HepG2 (cell line): ENCODE data around the gene PYGL. TPM values are rescaled to one million over a fixed set of nuclear protein-coding genes. Genes with fewer than 3 reads are reported as not detected.

ENCODE experiments used
- CHD4 ChIP-seq: fragments of 200-600 bp; sonication (generic); IDR thresholded peaks from 2 replicates; pipeline ENCODE4 v1.7.0; 2017; ENCODE audit warnings: mild to moderate bottlenecking, low read length, borderline replicate concordance
- FOXJ3 ChIP-seq: sonication (generic); formaldehyde crosslinking; IDR thresholded peaks from 2 replicates; pipeline ENCODE4 v1.4.0; 2020; ENCODE audit warnings: missing genetic modification reagents, mild to moderate bottlenecking, borderline replicate concordance
- JUNB ChIP-seq: sonication (generic); formaldehyde crosslinking; IDR thresholded peaks from 2 replicates; pipeline ENCODE4 v1.8.0; 2022; ENCODE audit warnings: missing genetic modification reagents, mild to moderate bottlenecking, borderline replicate concordance
- POLR2A ChIP-seq, 2 experiments: IDR thresholded peaks; 2 replicates each; pipeline ENCODE4 v1.6.1; 2011; ENCODE audit warnings: low read depth in 2 of 2, low read length in 2 of 2, mild to moderate bottlenecking in 1 of 2, moderate library complexity in 1 of 2; ENCODE audit not compliant: insufficient read depth in 1 of 2
- SALL2 ChIP-seq: sonication (generic); formaldehyde crosslinking; IDR thresholded peaks from 2 replicates; pipeline ENCODE4 v1.8.1; 2023; ENCODE audit warnings: mild to moderate bottlenecking, missing genetic modification reagents, inconsistent platforms
- ZBTB34 ChIP-seq: sonication (generic); formaldehyde crosslinking; IDR thresholded peaks from 2 replicates; pipeline ENCODE4 v1.8.0; 2022; ENCODE audit warnings: mild to moderate bottlenecking, missing genetic modification reagents
- ZC3H13 ChIP-seq: sonication (generic); formaldehyde crosslinking; IDR thresholded peaks from 2 replicates; pipeline ENCODE4 v1.8.1; 2023; ENCODE audit warnings: mild to moderate bottlenecking, missing genetic modification reagents, moderate library complexity
- ZNF263 ChIP-seq: sonication (generic); formaldehyde crosslinking; IDR thresholded peaks from 2 replicates; pipeline ENCODE4 v1.4.0; 2020; ENCODE audit warnings: missing genetic modification reagents
- ZNF784 ChIP-seq: sonication (generic); formaldehyde crosslinking; IDR thresholded peaks from 2 replicates; pipeline ENCODE4 v1.5.1; 2020; ENCODE audit warnings: missing genetic modification reagents, mild to moderate bottlenecking, borderline replicate concordance
- polyA plus RNA-seq, 8 experiments: library from polyadenylated mRNA; depleted of rRNA in 3 of 8; stranded (reverse) in 7 of 8; unstranded in 1 of 8; fragments of >200 nt; fragmentation: Illumina TruSeq in 4 of 8; extraction: Trizol in 4 of 8; gene quantifications; 2 replicates each; pipeline versions ENCODE4 v1.2.1 to v1.2.3, GENCODE V29; 2011 to 2016; ENCODE audit warnings: low read depth in 4 of 8, missing spikeins in 1 of 8, mixed read lengths in 1 of 8; ENCODE audit not compliant: insufficient read depth in 1 of 8
- total RNA-seq, 5 experiments: library from RNA; depleted of rRNA; stranded (reverse); fragments of >200 nt; fragmentation: Illumina TruSeq; extraction: Trizol; gene quantifications; 2 replicates each; pipeline ENCODE4 v1.2.3, GENCODE V29; 2016; ENCODE audit warnings: low read depth in 1 of 5
- TF ChIP-seq, protein P1 (sequence below): IDR thresholded peaks from 2 replicates; pipeline ENCODE4 v1.6.1; 2016; ENCODE audit warnings: mild to moderate bottlenecking
- TF ChIP-seq, protein P2 (sequence below): sonication (generic); formaldehyde crosslinking; IDR thresholded peaks from 2 replicates; pipeline ENCODE4 v1.8.0; 2022; ENCODE audit warnings: missing genetic modification reagents, mild to moderate bottlenecking, moderate library complexity, borderline replicate concordance
- TF ChIP-seq, protein P3 (sequence below): IDR thresholded peaks from 2 replicates; pipeline ENCODE4 v1.4.0; 2020; ENCODE audit warnings: mild to moderate bottlenecking, missing genetic modification reagents
- TF ChIP-seq, protein P4 (sequence below): sonication (generic); formaldehyde crosslinking; IDR thresholded peaks from 2 replicates; pipeline ENCODE4 v1.4.0; 2020; ENCODE audit warnings: missing genetic modification reagents
- TF ChIP-seq, protein P5 (sequence below): sonication (generic); formaldehyde crosslinking; IDR thresholded peaks from 2 replicates; pipeline ENCODE4 v1.5.0; 2020; ENCODE audit warnings: missing genetic modification reagents, mild to moderate bottlenecking, borderline replicate concordance

PYGL gene
- total and polyA plus RNA-seq, 2 of the 13 experiments (the other 11 are each of a cell fraction or from before 2014, with no cell fraction given): 98.4 to 110 TPM

- TF ChIP-seq, protein P1, sequence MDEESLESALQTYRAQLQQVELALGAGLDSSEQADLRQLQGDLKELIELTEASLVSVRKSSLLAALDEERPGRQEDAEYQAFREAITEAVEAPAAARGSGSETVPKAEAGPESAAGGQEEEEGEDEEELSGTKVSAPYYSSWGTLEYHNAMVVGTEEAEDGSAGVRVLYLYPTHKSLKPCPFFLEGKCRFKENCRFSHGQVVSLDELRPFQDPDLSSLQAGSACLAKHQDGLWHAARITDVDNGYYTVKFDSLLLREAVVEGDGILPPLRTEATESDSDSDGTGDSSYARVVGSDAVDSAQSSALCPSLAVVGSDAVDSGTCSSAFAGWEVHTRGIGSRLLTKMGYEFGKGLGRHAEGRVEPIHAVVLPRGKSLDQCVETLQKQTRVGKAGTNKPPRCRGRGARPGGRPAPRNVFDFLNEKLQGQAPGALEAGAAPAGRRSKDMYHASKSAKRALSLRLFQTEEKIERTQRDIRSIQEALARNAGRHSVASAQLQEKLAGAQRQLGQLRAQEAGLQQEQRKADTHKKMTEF: peak; percentile 31; the same call in 1 of the 2 replicates
- TF ChIP-seq POLR2A (IDR thresholded peaks at IDR 0.05; ENCODE audit: insufficient read depth in 1 of 2, low read depth in 2 of 2, low read length in 2 of 2) (peak; percentile 31 to 42; a peak in 3 of 4 replicates), JUNB (CRISPR knock-in tag) (no peak), ZNF263 (CRISPR knock-in tag) (0 out of 2 replicates have a peak, but pooled peaks have one; percentile 20), ZBTB34 (no peak; the same call in 1 of the 2 replicates), ZC3H13 (CRISPR knock-in tag) (peak; percentile 29; the same call in 1 of the 2 replicates), SALL2 (no peak), FOXJ3 (peak; percentile 43; the same call in 1 of the 2 replicates), ZNF784 (CRISPR knock-in tag) (0 out of 2 replicates have a peak, but pooled peaks have one; percentile 64), CHD4 (peak; percentile 37; the same call in 1 of the 2 replicates)
- TF ChIP-seq, protein P2, sequence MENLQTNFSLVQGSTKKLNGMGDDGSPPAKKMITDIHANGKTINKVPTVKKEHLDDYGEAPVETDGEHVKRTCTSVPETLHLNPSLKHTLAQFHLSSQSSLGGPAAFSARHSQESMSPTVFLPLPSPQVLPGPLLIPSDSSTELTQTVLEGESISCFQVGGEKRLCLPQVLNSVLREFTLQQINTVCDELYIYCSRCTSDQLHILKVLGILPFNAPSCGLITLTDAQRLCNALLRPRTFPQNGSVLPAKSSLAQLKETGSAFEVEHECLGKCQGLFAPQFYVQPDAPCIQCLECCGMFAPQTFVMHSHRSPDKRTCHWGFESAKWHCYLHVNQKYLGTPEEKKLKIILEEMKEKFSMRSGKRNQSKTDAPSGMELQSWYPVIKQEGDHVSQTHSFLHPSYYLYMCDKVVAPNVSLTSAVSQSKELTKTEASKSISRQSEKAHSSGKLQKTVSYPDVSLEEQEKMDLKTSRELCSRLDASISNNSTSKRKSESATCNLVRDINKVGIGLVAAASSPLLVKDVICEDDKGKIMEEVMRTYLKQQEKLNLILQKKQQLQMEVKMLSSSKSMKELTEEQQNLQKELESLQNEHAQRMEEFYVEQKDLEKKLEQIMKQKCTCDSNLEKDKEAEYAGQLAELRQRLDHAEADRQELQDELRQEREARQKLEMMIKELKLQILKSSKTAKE (CRISPR knock-in tag): peak; percentile 37; the same call in 1 of the 2 replicates
- TF ChIP-seq, protein P3, sequence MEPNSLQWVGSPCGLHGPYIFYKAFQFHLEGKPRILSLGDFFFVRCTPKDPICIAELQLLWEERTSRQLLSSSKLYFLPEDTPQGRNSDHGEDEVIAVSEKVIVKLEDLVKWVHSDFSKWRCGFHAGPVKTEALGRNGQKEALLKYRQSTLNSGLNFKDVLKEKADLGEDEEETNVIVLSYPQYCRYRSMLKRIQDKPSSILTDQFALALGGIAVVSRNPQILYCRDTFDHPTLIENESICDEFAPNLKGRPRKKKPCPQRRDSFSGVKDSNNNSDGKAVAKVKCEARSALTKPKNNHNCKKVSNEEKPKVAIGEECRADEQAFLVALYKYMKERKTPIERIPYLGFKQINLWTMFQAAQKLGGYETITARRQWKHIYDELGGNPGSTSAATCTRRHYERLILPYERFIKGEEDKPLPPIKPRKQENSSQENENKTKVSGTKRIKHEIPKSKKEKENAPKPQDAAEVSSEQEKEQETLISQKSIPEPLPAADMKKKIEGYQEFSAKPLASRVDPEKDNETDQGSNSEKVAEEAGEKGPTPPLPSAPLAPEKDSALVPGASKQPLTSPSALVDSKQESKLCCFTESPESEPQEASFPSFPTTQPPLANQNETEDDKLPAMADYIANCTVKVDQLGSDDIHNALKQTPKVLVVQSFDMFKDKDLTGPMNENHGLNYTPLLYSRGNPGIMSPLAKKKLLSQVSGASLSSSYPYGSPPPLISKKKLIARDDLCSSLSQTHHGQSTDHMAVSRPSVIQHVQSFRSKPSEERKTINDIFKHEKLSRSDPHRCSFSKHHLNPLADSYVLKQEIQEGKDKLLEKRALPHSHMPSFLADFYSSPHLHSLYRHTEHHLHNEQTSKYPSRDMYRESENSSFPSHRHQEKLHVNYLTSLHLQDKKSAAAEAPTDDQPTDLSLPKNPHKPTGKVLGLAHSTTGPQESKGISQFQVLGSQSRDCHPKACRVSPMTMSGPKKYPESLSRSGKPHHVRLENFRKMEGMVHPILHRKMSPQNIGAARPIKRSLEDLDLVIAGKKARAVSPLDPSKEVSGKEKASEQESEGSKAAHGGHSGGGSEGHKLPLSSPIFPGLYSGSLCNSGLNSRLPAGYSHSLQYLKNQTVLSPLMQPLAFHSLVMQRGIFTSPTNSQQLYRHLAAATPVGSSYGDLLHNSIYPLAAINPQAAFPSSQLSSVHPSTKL (CRISPR knock-in tag): peak; percentile 66; the same call in 1 of the 2 replicates
- TF ChIP-seq, protein P4, sequence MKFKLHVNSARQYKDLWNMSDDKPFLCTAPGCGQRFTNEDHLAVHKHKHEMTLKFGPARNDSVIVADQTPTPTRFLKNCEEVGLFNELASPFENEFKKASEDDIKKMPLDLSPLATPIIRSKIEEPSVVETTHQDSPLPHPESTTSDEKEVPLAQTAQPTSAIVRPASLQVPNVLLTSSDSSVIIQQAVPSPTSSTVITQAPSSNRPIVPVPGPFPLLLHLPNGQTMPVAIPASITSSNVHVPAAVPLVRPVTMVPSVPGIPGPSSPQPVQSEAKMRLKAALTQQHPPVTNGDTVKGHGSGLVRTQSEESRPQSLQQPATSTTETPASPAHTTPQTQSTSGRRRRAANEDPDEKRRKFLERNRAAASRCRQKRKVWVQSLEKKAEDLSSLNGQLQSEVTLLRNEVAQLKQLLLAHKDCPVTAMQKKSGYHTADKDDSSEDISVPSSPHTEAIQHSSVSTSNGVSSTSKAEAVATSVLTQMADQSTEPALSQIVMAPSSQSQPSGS (CRISPR knock-in tag): 0 out of 2 replicates have a peak, but pooled peaks have one; percentile 16
- TF ChIP-seq, protein P5, sequence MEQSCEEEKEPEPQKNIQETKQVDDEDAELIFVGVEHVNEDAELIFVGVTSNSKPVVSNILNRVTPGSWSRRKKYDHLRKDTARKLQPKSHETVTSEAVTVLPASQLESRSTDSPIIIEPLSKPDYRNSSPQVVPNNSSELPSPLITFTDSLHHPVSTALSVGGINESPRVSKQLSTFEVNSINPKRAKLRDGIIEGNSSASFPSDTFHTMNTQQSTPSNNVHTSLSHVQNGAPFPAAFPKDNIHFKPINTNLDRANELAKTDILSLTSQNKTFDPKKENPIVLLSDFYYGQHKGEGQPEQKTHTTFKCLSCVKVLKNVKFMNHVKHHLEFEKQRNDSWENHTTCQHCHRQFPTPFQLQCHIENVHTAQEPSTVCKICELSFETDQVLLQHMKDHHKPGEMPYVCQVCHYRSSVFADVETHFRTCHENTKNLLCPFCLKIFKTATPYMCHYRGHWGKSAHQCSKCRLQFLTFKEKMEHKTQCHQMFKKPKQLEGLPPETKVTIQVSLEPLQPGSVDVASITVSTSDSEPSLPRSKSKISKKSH: no peak
Observed at GRCh38 chr14:50944647-50945413, 547 bp upstream of the PYGL start (continued).
